ENCODE data around the gene ZNF33A. TPM values are rescaled to one million over a fixed set of nuclear protein-coding genes. Genes with fewer than 3 reads are reported as not detected.

Gene ZNF33A
- polyA plus RNA-seq (2012; ENCODE audit: insufficient read length, low read depth), result 4.1 TPM

DNA sequence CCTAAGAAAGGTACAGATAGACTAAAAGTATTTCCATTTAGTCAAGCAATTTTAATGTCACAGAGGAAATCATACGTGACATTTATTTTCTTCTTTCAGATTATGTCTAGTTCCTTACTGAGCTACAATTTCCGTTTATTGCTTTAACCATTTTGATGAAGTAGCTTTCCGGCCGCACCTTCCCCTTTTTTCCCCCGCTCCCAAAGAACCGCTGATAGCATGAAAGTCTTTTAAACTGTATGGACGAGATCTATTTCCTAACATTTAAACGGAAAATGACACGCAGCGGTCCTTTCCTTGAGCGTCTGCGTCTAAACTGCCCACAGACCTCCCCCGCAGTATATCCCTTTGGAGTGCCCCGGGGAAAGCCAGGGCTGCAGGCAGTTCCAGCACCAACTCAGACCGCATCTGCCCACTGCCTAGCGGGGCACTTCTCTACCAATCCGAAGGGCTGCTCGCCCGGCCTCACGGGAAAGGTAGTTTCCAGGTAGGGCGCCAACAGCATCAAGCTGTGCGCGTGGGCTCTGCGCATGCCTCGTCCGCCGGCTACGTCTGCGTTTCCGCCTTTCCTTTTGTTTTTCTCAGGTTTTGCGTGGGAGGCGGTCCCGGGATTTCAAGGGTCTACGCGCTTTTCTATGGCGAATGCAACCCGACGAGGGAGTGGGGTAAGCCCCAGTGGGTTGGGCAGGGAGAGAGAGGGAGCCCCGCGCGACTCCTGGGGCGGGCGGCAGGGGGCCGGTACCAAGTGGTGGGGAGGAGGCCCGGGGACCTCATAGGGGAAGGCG is at the start of gene ZNF33A:
Gene ZNF33A, plus strand, starts transcription at position 557 of the 785 bp plus-strand sequence. CDS start 1,667 bp downstream, outside the sequence.
- TF ChIP-seq FOXP2 (optimal IDR thresholded peaks at IDR 0.05; ENCODE audit: borderline replicate concordance, extremely low read depth, extremely low read length, insufficient read depth), result no peak
- no peak for TF ChIP-seq POLR2AphosphoS5 (IDR thresholded peaks at IDR 0.05; ENCODE audit: low read depth, low read length)
- TF ChIP-seq, protein P1, sequence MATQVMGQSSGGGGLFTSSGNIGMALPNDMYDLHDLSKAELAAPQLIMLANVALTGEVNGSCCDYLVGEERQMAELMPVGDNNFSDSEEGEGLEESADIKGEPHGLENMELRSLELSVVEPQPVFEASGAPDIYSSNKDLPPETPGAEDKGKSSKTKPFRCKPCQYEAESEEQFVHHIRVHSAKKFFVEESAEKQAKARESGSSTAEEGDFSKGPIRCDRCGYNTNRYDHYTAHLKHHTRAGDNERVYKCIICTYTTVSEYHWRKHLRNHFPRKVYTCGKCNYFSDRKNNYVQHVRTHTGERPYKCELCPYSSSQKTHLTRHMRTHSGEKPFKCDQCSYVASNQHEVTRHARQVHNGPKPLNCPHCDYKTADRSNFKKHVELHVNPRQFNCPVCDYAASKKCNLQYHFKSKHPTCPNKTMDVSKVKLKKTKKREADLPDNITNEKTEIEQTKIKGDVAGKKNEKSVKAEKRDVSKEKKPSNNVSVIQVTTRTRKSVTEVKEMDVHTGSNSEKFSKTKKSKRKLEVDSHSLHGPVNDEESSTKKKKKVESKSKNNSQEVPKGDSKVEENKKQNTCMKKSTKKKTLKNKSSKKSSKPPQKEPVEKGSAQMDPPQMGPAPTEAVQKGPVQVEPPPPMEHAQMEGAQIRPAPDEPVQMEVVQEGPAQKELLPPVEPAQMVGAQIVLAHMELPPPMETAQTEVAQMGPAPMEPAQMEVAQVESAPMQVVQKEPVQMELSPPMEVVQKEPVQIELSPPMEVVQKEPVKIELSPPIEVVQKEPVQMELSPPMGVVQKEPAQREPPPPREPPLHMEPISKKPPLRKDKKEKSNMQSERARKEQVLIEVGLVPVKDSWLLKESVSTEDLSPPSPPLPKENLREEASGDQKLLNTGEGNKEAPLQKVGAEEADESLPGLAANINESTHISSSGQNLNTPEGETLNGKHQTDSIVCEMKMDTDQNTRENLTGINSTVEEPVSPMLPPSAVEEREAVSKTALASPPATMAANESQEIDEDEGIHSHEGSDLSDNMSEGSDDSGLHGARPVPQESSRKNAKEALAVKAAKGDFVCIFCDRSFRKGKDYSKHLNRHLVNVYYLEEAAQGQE (IDR thresholded peaks at IDR 0.05; ENCODE audit: insufficient read depth in 1 of 2, low read depth in 2 of 2, low read length in 2 of 2), result no peak
- TF ChIP-seq TAF1 (IDR thresholded peaks at IDR 0.05; ENCODE audit: borderline replicate concordance, insufficient read depth, low read length), result no peak
- TF ChIP-seq SIN3A (IDR thresholded peaks at IDR 0.05; ENCODE audit: borderline replicate concordance, insufficient read depth, low read length), result no peak

DNA sequence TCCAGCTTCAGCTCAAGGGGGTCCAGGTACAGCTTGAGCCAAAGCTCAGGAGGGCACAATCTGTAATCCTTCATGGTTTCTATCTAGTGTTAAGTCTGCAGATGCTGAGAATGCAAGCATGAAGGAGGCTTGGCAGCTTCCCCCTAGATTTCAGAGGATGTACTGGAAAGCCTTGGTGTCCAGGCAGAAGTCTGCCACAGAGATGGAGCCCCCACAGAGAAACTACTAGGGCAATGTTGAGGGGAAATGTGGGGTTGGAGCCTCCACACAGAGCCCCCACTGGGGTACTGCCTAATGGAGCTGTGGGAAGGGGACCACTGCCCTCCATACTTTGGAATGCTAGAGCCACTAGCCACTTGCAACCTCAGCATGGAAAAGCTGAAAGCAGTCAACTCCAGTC is 45.5 kb upstream of the ZNF33A start:
- TF ChIP-seq TAF1 (IDR thresholded peaks at IDR 0.05; ENCODE audit: borderline replicate concordance, insufficient read depth, low read length) (no peak), POLR2AphosphoS5 (IDR thresholded peaks at IDR 0.05; ENCODE audit: low read depth, low read length) (no peak), FOXP2 (optimal IDR thresholded peaks at IDR 0.05; ENCODE audit: borderline replicate concordance, extremely low read depth, extremely low read length, insufficient read depth) (no peak)

DNA sequence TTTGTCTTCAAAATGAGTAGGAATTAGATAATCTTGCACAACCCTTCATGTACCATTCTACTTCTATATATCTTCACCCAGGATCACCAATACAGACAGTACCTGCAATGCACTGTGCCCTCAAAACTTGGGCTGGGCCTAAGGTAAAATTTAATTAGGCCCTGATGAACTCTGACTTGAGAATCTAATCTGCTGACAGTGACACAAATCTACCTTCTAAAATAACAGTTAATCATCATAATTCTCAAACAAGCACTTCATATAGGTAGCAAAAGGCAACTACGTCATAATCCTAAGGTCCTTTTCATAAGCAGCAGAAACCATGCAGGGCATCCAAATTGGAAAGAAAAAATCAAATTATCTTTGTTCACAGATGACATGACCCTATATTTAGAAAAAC is 38.1 kb upstream of the ZNF33A start:
- TF ChIP-seq FOXP2 (optimal IDR thresholded peaks at IDR 0.05; ENCODE audit: borderline replicate concordance, extremely low read depth, extremely low read length, insufficient read depth) (no peak), POLR2AphosphoS5 (IDR thresholded peaks at IDR 0.05; ENCODE audit: low read depth, low read length) (no peak)

DNA sequence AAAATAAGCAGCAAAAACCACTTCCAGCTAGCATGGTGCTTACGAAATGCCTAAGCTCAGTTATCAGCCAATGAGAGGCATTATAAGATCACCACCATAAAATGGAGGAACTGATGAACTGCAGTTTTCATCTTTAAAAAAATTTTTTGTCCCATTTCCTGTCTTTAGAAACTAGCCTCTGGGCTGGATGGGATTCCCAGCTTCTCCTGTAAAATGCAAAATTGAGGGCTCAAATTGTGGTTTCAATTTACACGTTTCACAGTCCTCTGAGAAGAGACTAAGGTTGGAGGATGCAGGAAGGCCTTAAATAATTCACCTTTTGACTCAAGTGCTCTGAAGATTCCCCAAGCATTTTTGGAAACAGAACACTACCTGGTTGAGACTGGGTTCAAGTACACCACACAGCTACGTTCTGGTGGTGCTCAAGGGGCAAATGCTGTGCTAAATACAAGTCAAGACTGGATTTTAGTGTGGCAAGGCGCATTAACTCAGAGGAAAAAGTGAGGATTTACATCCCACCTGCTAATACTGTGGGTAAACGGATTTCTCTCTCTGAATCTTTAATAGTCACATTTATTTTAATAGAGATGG is 35.0 kb upstream of the ZNF33A start:
- TF ChIP-seq TAF1 (IDR thresholded peaks at IDR 0.05; ENCODE audit: borderline replicate concordance, insufficient read depth, low read length), result no peak
- no peak for TF ChIP-seq SIN3A (IDR thresholded peaks at IDR 0.05; ENCODE audit: borderline replicate concordance, insufficient read depth, low read length)
- TF ChIP-seq, protein P1 (IDR thresholded peaks at IDR 0.05; ENCODE audit: insufficient read depth in 1 of 2, low read depth in 2 of 2, low read length in 2 of 2), result no peak
- TF ChIP-seq FOXP2 (optimal IDR thresholded peaks at IDR 0.05; ENCODE audit: borderline replicate concordance, extremely low read depth, extremely low read length, insufficient read depth), result no peak
- TF ChIP-seq POLR2AphosphoS5 (IDR thresholded peaks at IDR 0.05; ENCODE audit: low read depth, low read length), result no peak

DNA sequence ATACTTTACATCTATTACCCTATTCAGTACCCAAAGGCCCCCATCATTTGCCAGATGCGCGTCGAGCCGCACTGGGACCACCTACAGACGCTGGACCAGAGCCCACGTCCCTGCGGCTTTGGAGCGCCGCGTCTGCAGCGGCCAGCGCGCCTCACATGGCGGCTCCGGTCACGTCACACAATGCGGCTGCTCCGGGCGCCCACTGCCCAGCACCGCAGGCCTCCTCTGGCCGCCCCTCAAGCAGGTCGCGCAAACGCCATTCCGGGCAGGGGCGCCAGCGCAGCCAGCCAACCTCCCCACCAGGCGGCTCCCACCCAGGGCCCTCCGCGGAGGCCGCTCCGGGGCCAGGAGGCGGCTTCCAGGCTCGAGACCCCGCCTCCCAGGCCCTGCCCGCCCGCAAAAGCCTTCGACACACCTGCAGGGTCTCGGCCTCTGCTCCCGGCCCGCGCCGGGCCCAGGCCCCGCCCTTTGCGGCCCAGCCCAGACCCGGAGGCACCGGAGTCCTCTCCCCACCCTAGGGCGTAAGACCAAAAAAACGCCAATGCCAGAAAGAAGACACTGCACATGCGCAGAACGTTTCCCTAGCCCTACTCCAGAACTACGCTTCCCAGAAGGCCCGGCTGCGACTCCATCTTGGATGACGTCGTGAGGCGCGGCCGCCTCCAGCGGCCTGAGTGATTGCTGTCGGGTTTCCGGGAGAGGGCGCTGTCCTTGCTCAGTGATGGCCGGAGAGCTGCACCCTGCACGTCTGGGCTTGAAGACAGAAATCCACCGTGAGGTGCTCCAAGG is 34.2 kb upstream of the ZNF33A start, which contains the start of gene ZNF25:
Gene ZNF25, minus strand, starts transcription at position 557 of the 789 bp plus-strand sequence. CDS start 4,925 bp downstream, outside the sequence.
- TF ChIP-seq TAF1 (IDR thresholded peaks at IDR 0.05; ENCODE audit: borderline replicate concordance, insufficient read depth, low read length), result peak; percentile 14; the same call in 1 of the 2 replicates
- peak; percentile 64 for TF ChIP-seq POLR2AphosphoS5 (IDR thresholded peaks at IDR 0.05; ENCODE audit: low read depth, low read length)
- no peak for TF ChIP-seq SIN3A (IDR thresholded peaks at IDR 0.05; ENCODE audit: borderline replicate concordance, insufficient read depth, low read length)
- TF ChIP-seq FOXP2 (optimal IDR thresholded peaks at IDR 0.05; ENCODE audit: borderline replicate concordance, extremely low read depth, extremely low read length, insufficient read depth), result peak; percentile 14

DNA sequence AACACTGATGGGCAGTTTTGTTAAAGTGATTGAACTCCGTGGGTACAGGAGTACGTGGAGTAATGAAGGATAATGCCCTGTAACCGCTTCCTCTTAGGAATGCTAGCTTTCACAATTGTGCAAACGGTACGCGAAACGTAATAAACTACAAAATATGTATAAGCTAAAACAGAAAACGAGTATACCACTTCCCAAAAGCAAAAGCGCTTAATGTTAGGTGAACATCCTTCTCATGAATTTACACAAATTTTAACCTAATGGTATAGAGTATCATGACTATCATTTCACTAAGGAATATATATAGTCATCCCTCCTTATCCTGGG is 33.6 kb upstream of the ZNF33A start:
- TF ChIP-seq, protein P1 (IDR thresholded peaks at IDR 0.05; ENCODE audit: insufficient read depth in 1 of 2, low read depth in 2 of 2, low read length in 2 of 2), result no peak
- no peak for TF ChIP-seq SIN3A (IDR thresholded peaks at IDR 0.05; ENCODE audit: borderline replicate concordance, insufficient read depth, low read length)
- no peak for TF ChIP-seq POLR2AphosphoS5 (IDR thresholded peaks at IDR 0.05; ENCODE audit: low read depth, low read length)
- no peak for TF ChIP-seq FOXP2 (optimal IDR thresholded peaks at IDR 0.05; ENCODE audit: borderline replicate concordance, extremely low read depth, extremely low read length, insufficient read depth)
- no peak for TF ChIP-seq TAF1 (IDR thresholded peaks at IDR 0.05; ENCODE audit: borderline replicate concordance, insufficient read depth, low read length)
